GM19452 (cell line): Measurements from ENCODE around the gene MKLN1.
"Not testable (repeated sequence)": the region's sequence is repeated elsewhere in the genome, so short reads cannot be mapped to it uniquely, and the experiment has no call there.

ENCODE experiments used
- ATAC-seq: cut with Tn5 transposase; IDR thresholded peaks from one replicate; pipeline ENCODE4 v1.9.1; 2021; ENCODE audit not compliant: unreplicated experiment

Gene MKLN1

DNA sequence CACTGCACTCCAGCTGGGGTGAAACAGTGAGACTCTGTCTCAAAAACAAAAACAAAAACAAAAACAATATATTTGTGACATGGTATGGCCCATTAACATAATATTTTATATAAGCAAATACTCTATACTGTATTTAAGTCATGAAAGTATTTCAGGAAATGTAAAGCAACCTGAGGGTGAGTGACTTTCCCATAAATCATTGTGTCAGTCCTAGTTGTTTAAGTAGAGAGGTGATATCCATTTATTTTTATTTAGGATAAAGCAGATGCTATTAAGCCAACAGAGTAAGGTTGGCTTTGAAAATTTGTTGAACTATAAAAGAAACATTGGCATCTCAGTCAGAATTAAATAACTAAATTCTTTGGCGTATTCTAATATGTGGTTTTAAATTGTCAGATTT lies 60.5 kb downstream of the MKLN1 start:
- ATAC-seq, result no peak

DNA sequence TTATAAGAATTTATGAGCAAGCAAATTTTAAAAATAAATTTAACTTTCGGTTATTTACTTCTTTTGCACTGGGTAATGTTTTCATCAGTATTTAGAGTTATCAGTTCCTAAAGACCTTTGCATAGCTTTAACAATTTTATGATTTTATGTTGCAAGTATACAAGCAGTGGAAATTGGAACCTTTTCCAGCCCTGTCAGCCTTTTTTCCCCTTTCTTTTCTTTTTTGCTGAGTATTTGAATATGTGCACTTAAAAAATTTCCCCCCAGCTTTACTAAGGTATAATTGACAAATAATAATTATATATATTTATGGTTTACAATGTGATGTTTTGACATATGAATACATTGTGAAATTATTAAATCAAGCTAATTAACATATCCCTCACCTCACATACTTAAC lies 62.6 kb downstream of the MKLN1 start:
- ATAC-seq, result no peak

- no peak for ATAC-seq
Measured at GRCh38 chr7:131391145-131391544, 63.5 kb downstream of the MKLN1 start.

DNA sequence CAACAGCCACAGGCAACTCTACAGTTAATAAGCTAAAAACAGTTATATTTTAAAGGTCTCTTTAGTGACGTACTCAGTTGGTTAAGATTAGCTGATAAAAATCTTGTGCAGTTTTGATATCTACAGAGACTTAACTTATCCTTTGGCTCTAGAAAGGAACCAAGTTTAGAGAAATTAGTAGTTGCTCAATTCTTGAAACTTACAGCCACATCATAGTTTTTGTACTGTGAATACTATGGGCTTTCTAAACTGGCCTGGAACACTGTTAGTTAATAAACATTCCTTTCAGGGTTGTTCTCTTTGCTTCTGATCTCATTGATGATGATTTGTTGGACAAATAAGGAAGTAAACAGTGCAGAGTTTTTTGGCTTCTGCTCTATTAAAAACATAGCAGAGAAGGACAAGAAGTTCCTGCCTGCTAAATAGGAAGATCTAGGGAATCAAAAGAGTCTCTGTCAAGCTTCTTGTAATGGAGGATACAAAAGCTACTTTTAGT lies 73.1 kb downstream of the MKLN1 start:
- no peak for ATAC-seq

DNA sequence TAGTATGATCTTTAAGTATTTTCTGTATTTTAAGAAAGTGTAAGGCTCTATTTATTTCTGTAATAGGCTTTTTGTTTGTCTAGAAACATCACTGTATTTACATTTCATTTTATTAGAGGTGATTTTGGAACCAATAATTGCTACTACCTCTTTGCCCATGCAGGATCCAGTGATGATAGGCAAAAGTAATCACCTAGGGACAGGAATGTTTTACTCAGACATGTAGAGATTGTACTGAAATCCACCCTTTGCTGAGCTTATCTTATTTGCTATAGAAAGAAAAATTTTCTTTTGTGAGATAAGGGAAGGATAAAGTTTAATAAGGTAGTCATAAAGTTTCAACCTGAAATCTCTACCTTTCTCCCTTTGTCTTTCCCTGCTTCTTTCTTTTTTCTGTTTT lies 73.5 kb downstream of the MKLN1 start:
- ATAC-seq, result no peak

- no peak for ATAC-seq
Measured at GRCh38 chr7:131403322-131403721, 75.6 kb downstream of the MKLN1 start.

GRCh38 chr7:131404226-131404911 lies 76.7 kb downstream of the MKLN1 start:
- no peak for ATAC-seq

GRCh38 chr7:131409129-131409766 lies 81.6 kb downstream of the MKLN1 start:
- ATAC-seq, result no peak

DNA sequence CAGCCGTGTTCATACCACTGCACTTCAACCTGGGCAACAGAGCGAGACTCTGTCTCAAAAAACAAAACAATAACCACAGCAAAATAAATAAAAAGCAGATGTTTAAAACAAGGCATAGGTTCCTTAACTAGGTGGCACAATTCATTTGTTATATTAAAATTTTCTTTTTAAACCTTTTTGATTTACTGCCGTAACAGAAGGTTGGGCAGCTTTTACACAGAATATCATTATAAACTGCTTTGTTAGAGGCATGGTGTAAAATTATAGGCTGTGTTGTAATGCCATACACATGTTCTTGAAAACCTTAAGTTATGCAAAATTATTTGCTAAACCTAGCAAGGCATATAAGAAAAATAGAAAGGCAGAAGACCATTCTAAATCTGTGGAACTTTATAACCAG lies 84.4 kb downstream of the MKLN1 start:
- ATAC-seq, result no peak

- ATAC-seq, result no peak
Measured at GRCh38 chr7:131413711-131414110, 86.0 kb downstream of the MKLN1 start.

DNA sequence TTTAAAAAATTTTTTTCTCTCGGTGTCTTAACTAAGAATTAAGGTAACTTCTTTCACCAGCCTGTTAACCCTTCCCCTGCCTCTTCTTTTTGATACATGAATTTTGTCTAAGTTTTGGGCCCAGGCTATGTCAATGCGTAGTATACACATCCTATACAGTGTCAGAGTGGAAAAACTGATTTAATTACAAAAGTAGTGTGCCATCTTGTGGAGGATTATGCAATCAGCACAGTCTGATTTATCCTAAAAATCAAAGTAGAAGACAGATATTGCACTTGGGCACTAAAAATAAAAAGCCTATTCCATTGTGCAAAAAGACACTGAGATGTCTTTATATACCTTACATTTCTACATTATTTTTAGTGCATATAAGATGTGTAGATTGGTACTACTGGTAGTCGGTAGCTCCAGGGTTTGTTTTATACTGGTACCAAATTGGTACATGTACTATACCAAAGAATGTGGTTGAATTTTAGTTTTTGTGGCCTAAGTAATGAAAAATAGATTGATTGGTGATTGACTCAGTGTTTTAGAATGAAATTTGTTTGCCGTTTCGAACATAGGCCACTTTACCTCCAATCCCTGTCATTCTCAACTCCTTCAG lies 96.6 kb downstream of the MKLN1 start:
- ATAC-seq, result no peak

DNA sequence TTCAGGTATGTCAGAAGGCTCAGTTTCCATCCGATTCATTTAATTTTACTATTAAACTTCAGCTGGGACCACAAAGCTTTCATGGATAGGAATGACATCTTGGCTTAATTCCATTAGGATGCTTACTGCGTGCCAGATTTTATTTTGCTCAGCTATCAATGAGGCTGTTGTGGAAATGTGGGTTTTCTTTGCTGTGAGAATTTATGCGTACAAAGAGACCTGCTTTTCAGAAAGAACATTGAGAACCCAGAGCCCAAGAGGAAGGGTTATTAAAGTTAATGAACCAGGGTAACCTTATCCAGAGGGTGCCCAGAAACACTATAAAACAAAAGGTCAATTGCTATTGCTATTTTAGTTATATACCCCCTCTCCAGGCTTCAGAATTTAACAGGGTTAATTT lies 98.3 kb downstream of the MKLN1 start:
- ATAC-seq, result no peak

- not testable (repeated sequence) for ATAC-seq
Measured at GRCh38 chr7:131430826-131431225, 103.2 kb downstream of the MKLN1 start.

- ATAC-seq, result no peak
Measured at GRCh38 chr7:131431289-131431688, 103.6 kb downstream of the MKLN1 start.

GRCh38 chr7:131431756-131432155 lies 104.1 kb downstream of the MKLN1 start:
- no peak for ATAC-seq

DNA sequence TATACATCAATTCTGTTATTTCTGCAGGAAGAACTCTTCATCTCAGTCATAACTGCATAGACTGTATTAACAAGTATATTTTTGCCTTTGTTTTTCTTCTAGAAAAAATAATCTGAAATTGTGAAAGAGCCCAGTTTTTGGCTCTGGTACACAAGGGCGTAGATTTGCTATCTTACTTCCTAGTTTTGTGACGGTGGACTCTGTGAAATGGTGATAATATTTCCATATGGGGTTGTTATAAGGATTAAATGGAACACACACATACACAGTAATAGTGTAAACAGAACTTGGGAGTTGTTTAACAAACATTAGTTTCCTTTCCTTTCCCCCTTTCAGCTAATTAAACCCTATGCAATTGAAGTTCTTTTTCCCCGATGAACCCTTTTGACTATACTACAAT lies 108.7 kb downstream of the MKLN1 start:
- no peak for ATAC-seq

DNA sequence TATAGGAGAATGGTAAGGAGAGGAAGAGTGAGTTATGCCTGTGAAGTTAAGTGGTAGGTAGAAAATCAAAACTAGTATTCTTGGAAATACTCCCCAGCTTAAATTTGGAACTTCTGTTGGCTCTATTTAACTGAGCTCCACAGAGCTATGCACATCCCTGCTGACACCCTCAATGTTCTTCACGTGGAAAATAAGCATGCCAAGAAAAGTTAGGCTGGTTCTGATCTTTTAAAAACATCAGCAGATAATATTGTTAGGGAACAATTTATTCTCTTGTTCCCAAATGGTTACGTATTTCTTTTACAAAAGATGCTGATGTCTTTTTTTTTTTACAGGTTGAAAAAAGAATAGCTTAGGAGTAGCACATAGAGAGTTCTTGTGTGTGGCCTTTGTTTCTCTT lies 111.3 kb downstream of the MKLN1 start:
- no peak for ATAC-seq

- no peak for ATAC-seq
Measured at GRCh38 chr7:131443496-131443895, 115.8 kb downstream of the MKLN1 start.

DNA sequence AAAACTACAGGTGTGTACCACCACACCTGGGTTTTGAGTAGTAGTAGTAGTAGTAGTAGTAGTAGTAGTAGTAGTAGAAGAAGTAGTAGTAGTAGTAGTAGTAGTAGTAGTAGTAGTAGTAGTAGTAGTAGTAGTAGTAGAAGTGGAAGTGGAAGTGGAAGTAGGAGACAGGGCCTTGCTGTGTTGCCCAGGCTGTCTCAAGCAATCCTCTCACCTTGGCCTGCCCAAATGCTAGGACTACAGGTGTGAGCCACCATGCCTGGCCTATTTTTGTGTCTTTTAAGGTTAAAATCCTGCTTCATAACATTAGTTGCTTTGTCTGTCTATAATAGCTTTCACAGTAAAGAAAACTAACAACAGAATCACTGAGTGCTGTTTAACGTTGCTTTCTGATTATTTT lies 117.0 kb downstream of the MKLN1 start:
- ATAC-seq, result no peak

DNA sequence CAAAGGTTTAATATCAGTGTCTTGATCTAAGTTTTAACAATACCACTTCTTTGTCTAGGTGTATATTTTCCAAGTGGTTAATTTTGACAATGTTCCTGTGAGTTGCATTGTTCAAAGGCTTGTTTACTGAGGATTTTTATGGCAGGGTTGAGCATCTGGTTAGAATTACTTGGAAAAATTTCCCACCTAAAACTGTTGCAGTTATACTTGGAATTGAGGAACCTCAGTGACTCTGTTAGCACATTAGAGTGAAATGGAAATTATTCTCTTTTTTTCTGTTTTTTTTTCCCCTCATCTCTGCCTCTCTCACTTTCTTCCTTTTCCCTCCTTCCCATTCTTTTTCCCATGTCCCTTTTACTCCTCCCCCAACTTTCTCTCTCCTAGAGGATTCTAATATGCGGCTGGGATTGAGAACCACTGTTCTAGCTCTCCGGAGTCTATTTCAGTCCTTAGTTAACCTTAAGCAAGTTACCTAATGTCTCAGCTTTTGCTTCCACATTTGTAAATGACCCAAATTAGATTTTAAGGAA lies 121.8 kb downstream of the MKLN1 start:
- ATAC-seq, result no peak

- ATAC-seq, result no peak
Measured at GRCh38 chr7:131454498-131454897, 126.8 kb downstream of the MKLN1 start.

- ATAC-seq, result no peak
Measured at GRCh38 chr7:131455001-131455400, 127.3 kb downstream of the MKLN1 start.
